Ovary (tissue), 3 donors: ENCODE results near the gene ZBTB44.
"Not testable (repeated sequence)": the region's sequence is repeated elsewhere in the genome, so short reads cannot be mapped to it uniquely, and the experiment has no call there.

Experiments
- EP300 ChIP-seq: sonication (generic); formaldehyde crosslinking; IDR thresholded peaks from one replicate; pipeline ENCODE4 v1.6.1; 2017; ENCODE audit warnings: antibody characterized with exemption
- POLR2A ChIP-seq: fragments of 450-650 bp; IDR thresholded peaks from one replicate; pipeline ENCODE4 v1.6.1; 2017; ENCODE audit warnings: antibody characterized with exemption, mild to moderate bottlenecking, moderate library complexity
- TF ChIP-seq, protein P1 (sequence below), 3 donors: fragments of 450-650 bp in 2 of 3; fragments of 200-600 bp in 1 of 3; IDR thresholded peaks; one replicate each; pipeline versions ENCODE4 v1.5.1 to v1.8.0; 2016 to 2022; ENCODE audit warnings: antibody characterized with exemption in 3 of 3, mild to moderate bottlenecking in 1 of 3
- donor health status: DM: no; HTN: no; CAD: no.

- TF ChIP-seq, protein P1, sequence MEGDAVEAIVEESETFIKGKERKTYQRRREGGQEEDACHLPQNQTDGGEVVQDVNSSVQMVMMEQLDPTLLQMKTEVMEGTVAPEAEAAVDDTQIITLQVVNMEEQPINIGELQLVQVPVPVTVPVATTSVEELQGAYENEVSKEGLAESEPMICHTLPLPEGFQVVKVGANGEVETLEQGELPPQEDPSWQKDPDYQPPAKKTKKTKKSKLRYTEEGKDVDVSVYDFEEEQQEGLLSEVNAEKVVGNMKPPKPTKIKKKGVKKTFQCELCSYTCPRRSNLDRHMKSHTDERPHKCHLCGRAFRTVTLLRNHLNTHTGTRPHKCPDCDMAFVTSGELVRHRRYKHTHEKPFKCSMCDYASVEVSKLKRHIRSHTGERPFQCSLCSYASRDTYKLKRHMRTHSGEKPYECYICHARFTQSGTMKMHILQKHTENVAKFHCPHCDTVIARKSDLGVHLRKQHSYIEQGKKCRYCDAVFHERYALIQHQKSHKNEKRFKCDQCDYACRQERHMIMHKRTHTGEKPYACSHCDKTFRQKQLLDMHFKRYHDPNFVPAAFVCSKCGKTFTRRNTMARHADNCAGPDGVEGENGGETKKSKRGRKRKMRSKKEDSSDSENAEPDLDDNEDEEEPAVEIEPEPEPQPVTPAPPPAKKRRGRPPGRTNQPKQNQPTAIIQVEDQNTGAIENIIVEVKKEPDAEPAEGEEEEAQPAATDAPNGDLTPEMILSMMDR (IDR thresholded peaks at IDR 0.05): not testable (repeated sequence)
- TF ChIP-seq EP300, POLR2A: not testable (repeated sequence)
Observed at GRCh38 chr11:130281341-130281740, 33.4 kb downstream of the ZBTB44 start.
